ENCODE data around the gene PDE9A. TPM values are rescaled to one million over a fixed set of nuclear protein-coding genes. Genes with fewer than 3 reads are reported as not detected.

Gene PDE9A
- total RNA-seq, 4 donors from 2014 or later, result 6.9 to 13.0 (median 11.1) TPM

DNA sequence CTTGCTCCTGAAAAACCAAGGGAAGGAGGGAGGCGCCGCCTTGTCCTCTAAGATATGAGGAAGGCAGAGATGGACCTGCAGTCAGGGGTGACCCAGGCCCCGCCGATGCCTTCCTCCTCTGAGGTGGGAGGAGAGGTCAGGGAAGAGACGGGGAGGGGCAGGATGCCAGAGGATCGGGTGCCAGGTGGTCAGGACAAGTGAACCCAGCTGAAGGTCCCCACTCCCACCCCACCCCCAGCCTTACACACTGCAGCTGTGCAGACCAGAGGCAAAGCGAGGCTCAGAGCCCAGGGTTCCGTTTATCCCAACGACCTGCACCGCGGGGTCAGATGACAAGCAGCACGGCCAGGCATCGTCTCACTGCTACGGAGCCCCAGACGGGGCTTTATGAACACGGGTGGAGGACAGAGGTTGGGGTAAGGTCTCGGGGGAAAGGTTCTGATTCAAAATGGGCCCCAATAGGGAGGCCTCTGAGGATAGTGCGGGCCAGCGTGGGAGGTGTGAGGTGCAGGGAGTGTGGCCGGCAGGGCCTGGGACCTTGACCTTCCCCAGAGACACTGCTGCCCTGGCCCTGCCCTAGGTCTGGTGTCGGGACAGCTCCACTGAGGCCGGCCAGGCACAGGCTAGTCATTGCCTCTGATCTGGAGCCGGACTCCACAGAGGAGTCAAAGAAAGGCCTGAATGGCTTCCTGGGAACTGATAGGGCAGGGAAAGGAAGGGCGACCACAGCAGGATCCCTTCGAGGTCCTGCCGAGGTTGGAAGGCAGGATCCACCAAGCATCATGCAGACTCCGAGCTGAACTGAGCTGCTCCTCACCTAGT is 113.5 kb downstream of the PDE9A start:
- Histone ChIP-seq H3K9me3 (no peaks in the 10 kb centered on the region), H3K4me3 (replicated peaks in 1 of 3) (no peak overlapping the region), H3K4me1 (no peaks in the 10 kb centered on the region), H3K36me3 (peaks cover 16 to 24% of the 10 kb centered on the region in 2 donors), H3K27ac (no peak overlapping the region), H3K27me3 (no peaks in the 10 kb centered on the region)
- DNase-seq, result no peak
- TF ChIP-seq CTCF (IDR thresholded peaks at IDR 0.05), result no peak
- TF ChIP-seq POLR2A (IDR thresholded peaks at IDR 0.05), result no peak
- intact Hi-C loops (cut with DNase I), result no loop called here
- WGBS, 2 donors, result 86% methylated on average over 20 to 22 of the region's 27 CpGs

- Histone ChIP-seq H3K4me3 (replicated peaks in 1 of 3) (no peak overlapping the region), H3K27ac (no peak overlapping the region), H3K9me3 (no peaks in the 10 kb centered on the region), H3K27me3 (no peaks in the 10 kb centered on the region), H3K4me1 (no peaks in the 10 kb centered on the region), H3K36me3 (peaks cover 16 to 24% of the 10 kb centered on the region in 2 donors)
- intact Hi-C loops (cut with DNase I), result no loop called here
- no peak for DNase-seq
- WGBS, 2 donors, result 93 to 97% methylated on average over 5 to 6 of the region's 8 CpGs
- TF ChIP-seq POLR2A (IDR thresholded peaks at IDR 0.05) (no peak), CTCF (IDR thresholded peaks at IDR 0.05) (no peak)
Observed at GRCh38 chr21:42767561-42767835, 114.1 kb downstream of the PDE9A start.

GRCh38 chr21:42768324-42769121 is 115.1 kb downstream of the PDE9A start:
- TF ChIP-seq CTCF (IDR thresholded peaks at IDR 0.05) (no peak), POLR2A (IDR thresholded peaks at IDR 0.05) (no peak)
- WGBS, 2 donors, result 93 to 95% methylated on average over 21 of the region's 21 CpGs
- Histone ChIP-seq H3K9me3 (no peaks in the 10 kb centered on the region), H3K36me3 (peaks cover 16 to 24% of the 10 kb centered on the region in 2 donors), H3K27ac (no peak overlapping the region), H3K4me1 (no peaks in the 10 kb centered on the region), H3K4me3 (replicated peaks in 1 of 3) (no peak overlapping the region), H3K27me3 (no peaks in the 10 kb centered on the region)
- intact Hi-C loops (cut with DNase I), result no loop called here
- no peak for DNase-seq

GRCh38 chr21:42769183-42769819 is 115.9 kb downstream of the PDE9A start:
- no peak for TF ChIP-seq CTCF (IDR thresholded peaks at IDR 0.05)
- TF ChIP-seq POLR2A (IDR thresholded peaks at IDR 0.05), result no peak
- no peaks in the 10 kb centered on the region for H3K27me3 ChIP-seq
- 79 to 98% methylated on average over 7 to 8 of the region's 9 CpGs for WGBS, 2 donors
- H3K9me3 ChIP-seq, result no peaks in the 10 kb centered on the region
- H3K36me3 ChIP-seq, result peaks cover 16 to 21% of the 10 kb centered on the region in 2 donors
- intact Hi-C loops (cut with DNase I), result no loop called here
- H3K4me1 ChIP-seq, result no peaks in the 10 kb centered on the region
- H3K27ac ChIP-seq, result no peak overlapping the region
- H3K4me3 ChIP-seq (replicated peaks in 1 of 3), result no peak overlapping the region
- no peak for DNase-seq
